Middle frontal gyrus (tissue), 1 donor: Measurements from ENCODE around the gene GSS.
"Not testable (repeated sequence)": the region's sequence is repeated elsewhere in the genome, so short reads cannot be mapped to it uniquely, and the experiment has no call there.

Experiments
- DNase-seq: peaks from one replicate; pipeline ENCODE4 v3.0.0-alpha.2; 2015; ENCODE audit warnings: low spot score; ENCODE audit errors: extremely low spot score

The GSS gene

DNA sequence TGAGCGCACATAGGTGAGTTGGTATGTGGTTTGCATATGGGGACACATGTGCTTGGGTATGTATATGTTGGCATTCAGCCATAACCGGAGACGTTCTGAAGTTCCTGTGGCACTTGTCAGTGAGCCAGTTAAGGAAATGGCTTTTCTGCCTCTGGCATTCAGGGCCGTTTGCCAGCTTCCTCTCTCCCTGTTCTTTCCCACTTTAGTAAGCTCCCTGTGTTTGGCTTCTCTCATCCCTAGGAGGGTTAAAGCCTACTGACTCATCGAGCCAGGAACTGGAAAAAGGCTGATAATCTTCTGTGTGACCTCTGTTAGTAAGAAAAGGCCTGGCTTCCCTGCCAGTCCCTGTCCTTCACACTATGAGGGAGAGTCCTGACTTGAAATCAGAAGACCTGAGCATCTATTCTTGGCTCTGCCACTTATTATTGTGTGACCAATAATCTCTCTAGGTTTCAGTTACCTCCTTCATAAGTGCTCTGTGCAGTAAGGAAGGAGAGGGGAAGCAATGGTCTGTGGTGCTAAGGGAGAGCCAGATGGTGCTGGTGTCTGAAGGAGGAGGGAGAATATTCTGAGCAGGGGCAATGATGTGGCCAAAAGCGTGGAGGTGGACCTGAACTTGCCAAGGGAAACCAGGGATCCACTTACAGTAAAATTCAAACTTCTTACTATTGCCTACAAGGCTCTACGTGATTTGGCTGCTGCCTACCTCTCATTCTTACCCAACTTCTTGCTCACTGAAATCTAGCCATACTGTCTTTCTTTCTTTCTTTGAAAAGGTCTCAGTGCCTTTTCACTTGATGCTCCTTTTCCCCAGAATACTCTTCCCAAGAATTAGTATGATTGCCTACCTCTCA, 47.8 kb downstream of the GSS start:
- DNase-seq: no peak

DNA sequence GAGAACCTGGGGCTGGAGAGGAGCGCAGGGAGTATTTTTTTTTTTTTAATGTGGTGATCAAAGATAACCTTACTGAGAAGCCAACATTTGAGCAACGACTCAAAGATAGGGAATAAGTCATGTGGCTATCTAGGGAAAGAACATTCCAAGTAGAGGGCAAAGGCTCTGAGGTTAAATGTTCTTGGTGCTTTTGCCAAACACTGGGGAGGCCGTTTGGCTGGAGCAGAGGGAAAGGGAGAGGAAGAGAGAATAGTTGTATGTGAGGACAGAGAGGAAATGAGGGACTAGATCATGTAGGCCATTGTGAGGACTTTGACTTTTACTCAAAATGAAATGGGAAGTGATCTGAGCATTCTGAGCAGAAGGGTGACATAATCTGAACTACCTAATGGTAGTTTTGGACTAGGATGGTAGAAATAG, 51.4 kb downstream of the GSS start:
- no peak for DNase-seq

DNA sequence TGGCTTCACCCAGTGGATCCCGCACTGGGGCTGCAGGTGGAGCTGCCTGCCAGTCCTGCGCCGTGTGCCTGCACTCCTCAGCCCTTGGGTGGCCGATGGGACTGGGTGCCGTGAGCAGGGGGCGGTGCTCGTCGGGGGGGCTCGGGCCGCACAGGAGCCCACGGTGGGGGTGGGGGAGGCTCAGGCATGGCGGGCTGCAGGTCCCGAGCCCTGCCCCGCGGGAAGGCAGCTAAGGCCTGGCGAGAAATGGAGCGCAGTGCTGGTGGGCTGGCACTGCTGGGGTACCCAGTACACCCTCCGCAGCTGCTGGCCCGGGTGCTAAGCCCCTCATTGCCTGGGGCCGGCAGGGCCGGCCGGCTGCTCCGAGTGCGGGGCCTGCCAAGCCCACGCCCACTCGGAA, 56.9 kb downstream of the GSS start:
- DNase-seq: not testable (repeated sequence)

DNA sequence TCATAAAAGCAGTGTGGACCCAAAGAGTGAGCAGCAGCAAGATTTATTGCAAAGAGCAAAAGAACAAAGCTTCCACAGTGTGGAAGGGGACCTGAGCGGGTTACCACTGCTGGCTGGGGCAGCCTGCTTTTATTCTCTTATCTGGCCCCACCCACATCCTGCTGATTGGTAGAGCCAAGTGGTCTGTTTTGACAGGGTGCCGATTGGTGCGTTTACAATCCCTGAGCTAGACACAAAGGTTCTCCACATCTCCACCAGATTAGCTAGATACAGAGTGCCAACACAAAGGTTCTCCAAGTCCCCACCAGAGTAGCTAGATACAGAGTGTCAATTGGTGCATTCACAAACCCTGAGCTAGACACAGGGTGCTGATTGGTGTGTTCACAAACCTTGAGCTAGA, 57.5 kb downstream of the GSS start:
- not testable (repeated sequence) for DNase-seq

DNA sequence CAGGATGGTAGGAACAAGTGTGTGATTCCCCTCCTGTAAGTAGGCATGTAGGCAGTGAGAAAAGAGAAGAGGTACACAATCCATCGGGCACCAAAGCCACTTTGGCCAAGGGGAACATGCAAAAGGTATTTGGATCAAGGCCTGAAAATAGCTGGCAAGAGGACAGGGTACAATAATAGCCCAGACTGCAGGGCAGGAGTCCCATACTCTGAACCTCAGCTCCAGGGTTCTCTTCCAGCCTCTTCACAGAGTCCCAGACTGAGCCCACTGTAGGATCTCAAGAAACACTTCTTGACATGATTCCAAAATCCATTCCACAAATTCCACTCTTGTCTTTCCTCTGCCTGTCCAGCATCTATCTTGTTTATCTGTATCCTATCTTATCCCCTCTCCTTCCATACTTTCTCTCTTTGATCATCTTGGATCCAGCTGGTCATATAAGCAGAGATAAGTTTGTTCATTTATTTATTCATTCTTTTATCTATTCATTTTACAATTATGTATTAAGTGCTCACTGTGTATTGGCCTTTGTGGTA, 59.5 kb downstream of the GSS start:
- DNase-seq: no peak

DNA sequence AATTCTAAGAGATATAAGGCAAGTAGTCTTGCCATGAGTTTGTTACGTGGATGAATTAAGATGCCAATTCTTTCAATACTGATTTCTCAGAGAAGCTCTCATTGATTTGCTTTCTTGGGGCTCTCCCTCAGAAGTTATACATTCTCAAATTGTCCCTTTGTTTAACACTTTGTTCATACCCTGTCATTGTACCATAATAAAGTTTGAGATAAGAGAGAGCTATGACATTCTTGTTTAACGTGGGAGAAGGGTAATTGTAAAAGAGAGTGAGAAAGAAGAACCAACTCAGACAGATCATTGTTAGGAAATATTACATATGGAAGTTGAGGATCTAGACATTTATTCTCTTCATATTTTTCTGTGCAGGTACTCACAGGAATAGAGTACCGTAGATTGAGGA, 60.1 kb downstream of the GSS start:
- DNase-seq: no peak

DNA sequence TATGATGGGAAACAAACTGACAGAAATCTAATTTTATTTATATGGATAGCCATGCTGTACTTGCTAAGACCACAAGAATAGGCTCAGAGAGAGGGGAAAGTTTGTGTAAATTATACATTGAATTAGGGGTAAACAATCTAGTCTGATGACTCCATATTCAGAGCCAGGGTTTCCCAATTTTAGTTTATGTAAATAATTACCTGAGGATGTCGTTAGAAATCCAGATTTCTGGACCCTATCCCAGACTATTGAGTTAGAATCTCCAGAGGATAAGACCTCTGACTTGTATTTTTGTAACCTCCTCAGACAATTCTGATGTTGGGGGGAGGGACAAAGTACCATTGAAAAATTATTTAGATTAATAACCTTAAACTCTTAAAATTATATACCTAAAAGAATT, 60.9 kb downstream of the GSS start:
- DNase-seq: no peak

DNA sequence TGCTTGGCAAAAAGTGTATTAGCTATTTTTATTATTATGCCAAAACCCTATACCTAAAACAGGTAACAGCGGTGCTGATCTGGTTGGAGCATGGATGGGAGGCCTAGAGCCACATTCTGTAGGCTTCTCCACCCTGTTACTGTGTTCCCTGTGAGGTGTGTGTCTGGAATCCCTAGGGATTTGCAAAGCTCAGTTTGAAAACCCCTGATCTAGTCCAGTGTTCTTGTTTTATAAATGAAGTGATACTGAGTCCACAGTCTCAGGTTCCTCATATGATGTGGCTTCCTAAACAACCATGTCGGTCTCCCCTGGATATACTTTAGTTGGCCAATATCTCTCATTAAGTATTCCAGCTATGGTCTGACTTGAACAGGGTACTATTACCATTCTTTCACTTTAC, 62.9 kb downstream of the GSS start:
- DNase-seq: no peak

DNA sequence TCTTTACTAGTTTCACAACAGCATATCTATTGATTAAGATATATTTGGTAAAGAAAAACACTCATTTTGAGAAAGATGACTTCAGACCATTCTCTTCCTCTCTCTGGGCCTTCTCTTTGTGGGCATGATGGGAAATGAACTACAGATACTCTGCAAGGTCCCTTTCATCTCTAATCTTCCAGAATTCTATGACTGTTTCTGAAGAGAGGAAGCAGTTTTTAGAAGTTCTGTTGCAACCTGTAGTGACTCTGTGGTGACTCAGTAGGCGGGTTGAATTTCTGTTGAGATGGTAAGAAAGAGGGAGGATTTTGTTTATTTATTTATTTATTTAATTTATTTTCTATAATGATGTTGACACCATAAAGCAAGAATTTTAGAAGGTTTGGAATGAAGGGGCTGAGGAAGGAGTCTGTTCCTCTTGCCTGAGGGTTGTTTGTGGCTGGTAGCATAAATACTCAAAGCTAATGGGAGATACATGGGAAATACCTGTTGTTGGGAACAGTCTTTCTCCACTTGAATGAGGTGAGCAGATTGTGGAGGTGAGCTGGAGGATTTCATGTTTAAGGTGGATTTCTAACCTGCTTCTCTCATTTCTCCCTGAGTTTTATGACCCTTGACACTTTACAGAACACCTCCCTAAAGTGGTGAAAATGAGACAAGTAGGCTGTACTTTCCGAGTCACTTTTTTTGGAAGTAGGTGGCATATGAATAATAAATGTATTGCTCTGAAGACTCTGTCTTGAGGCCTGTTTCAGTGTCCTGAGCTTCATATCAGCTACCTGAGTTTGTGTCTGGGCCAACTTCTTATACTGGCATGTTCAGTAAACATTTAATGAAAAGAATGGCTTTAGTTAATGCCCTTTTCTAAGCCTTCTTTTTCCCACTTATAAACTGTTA, 64.2 kb downstream of the GSS start:
- no peak for DNase-seq

DNA sequence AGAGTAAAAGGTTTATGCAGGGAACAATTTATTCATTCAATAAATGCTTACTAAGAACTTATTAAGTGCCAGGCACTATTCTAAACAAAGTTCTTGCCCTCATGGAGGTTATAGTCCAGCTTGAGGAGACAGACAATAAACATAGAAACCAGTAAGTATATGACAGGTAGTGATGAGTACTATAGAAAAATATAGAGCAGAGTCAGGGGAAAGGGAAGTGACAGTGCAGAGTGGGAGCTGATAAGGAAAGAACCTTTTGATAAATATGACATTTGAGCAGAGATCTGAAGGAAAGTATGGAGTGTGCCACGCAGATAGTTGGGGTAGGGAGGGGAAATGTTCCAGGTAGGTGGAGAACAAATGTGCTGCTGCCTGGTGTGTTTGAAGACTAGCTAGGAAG, 67.1 kb downstream of the GSS start:
- no peak for DNase-seq

DNA sequence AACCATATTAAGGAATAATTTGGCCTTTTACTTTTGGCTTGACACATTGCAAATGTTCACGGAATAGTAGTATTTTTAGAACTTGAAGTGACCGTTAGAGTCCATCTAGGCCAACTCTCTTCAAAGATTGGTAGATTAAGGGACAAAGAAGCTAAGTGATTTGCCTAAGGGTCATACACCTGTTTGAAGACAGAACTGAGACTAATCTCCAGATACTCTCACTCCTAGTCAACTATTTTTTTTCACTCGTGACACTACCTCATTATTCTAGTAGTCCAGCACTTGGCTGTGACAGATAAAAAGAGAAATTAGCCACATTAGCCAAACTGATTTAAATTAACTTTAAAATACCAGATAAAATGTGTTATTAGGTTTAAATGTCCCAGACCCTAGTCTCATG, 68.6 kb downstream of the GSS start:
- no peak for DNase-seq

DNA sequence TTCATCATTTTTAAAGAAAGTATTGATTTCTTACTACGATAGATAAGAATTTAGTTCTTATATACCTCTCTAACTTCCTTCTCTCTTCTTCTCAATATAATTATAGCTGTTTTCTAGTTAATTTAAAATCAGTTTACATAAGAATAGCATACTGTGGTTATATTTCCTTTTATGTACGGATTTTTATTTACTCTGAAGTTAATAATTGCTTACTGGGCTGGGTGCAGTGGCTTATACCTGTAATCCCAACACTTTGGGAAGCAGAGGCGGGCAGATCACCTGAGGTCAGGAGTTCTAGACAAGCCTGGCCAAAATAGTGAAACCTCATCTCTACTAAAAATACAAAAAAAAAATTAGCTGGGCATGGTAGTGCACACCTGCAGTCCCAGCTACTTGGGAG, 69.5 kb downstream of the GSS start:
- DNase-seq: no peak

DNA sequence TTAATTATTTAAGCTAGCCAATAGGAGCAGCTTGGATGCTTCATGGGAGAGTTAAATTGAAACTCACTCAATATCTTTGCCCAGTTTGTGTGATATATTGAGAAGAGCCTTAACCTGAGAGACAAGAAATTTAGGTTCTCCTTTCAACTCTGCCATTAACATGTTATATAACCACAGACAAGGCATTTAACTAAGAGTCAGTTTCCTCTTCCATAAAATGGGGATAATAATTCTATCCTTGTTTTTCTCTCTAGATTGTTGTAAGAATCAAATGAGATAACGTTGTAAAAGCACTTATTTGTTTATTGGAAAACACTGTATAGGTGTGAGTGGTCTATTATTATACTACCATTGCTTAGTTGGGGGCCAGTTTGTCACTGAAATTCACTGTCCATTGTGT, 71.3 kb downstream of the GSS start:
- no peak for DNase-seq

DNA sequence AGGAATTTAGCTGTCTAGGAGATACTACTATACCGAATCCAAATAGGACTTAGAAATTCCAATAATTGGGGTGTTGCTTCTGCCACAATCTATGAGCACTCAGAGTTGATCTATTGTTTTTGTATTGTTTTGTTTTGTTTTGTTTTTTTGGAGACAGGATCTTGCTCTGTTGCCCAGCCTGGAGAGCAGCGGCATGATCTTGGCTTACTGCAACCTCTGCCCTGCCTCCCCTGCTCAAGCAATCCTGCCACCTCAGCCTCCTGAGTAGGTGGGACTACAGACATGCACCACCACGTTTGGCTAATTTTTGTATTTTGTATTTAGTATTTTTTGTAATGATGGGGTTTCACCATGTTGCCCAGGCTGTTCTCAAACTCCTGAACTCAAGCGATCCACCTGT, 71.8 kb downstream of the GSS start:
- DNase-seq: no peak

DNA sequence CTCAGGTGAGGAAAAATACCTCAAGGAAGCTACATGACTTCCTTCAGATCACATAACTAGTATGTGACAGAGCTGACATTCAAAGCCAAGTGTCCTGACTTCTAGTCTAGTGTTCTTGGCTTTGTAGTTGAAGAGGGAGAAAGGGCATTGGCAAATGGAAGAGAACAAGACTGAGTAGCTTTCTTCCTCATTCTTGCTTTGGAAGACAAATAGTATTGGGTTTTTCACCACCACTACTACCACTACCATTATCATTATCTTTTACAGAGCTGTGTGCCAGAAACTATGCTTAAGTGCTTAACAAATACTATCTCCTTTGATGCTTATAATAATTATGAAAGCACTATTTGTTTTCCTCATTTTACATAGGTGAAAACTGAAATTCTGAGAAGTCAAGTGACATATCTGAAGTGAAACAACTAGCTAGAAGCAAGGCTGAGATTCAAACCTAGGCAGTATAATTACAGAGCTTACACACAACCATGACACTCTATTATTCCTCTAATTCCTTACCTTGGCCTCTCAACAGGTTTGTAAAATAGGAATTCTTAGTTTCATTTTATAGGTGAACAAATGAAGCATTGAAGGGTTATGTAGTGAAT, 72.4 kb downstream of the GSS start:
- no peak for DNase-seq

DNA sequence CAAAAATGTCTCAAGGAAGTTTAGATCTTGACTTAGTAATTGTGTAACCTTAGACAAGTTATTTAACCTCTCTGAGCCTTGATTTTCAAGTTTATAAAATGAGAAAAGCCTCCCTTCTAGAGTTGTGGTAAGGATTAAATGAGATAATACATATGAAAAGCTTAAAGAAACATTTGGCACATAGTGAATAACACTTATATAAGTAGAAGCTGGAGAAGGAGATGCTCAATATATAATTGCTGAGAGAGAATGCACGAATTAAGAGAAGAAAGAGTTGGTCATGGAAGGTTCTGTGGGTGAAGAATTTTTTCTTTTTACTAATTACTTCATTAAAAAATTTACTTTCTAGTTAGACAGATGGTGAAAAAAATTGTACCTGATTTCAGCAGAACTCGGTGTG, 73.9 kb downstream of the GSS start:
- no peak for DNase-seq

DNA sequence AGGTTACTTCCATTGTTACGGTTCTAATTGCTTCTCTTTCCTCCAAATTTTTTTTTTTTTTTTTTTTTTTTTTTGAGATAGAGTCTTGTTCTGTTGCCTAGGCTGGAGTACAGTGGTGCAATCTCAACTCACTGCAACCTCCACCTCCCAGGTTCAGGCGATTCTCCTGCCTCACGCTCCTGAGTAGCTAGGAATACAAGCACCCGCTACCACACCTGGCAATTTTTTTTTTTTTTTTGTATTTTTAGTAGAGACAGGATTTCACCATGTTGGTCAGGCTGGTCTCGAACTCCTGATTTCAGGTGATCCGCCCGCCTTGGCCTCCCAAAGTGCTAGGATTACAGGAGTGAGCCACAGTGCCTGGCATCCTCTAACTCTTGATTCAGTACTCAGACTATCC, 74.6 kb downstream of the GSS start:
- not testable (repeated sequence) for DNase-seq

DNA sequence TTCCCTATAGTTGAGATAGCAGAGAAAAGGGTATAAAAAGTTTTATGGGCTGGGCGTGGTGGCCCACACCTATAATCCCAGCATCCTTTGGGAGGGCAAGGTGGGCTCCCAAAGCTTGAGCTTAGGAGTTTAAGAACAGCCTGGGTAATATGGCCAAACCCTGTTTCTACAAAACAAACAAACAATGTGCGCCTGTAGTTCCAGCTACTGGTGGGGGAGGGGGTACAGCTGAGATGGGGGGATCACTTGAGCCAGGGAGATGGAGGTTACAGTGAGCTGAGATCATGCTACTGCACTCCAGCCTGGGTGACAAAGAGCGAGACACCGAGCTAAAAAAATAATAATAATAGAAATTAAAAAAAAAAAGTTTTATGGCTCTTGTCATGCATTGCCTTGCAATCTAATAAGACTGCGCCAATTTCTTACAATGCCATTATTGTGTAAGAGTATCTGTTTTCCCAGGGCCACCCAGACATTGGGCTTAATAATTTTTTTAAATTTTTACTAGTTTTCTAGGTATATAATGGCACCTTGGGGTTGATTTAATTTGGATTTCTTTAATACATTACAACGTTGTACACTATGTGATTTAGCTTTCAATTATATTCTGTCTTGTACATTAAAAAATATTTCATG, 75.3 kb downstream of the GSS start:
- no peak for DNase-seq
